Kidney (tissue), 14 donors: ENCODE measurements around the gene CDCA8. TPM values are rescaled to one million over a fixed set of nuclear protein-coding genes. Genes with fewer than 3 reads are reported as not detected.
"Not testable (repeated sequence)": the region's sequence is repeated elsewhere in the genome, so short reads cannot be mapped to it uniquely, and the experiment has no call there.

Source experiments
- DNase-seq, 5 donors: peaks; one replicate each; pipeline ENCODE4 v3.0.0-alpha.2; 2013 to 2020
- FAIRE-seq: peaks from 2 replicates; lab custom pipeline; 2012; peaks lifted over from hg19 to GRCh38; lab: Jason Lieb, UNC
- H3K27ac ChIP-seq, 2 donors: one replicate each; pipeline ENCODE4 v1.7.0; 2013; ENCODE audit warnings: low read depth in 2 of 2, low read length in 2 of 2, inconsistent platforms in 1 of 2
- H3K27me3 ChIP-seq: one replicate; pipeline ENCODE4 v1.7.1; 2013; ENCODE audit warnings: low read length, inconsistent platforms; ENCODE audit not compliant: control insufficient read depth, insufficient read depth
- H3K36me3 ChIP-seq, 3 donors: one replicate each; pipeline versions ENCODE4 v1.7.0 to v1.7.1; 2013; ENCODE audit warnings: low read length in 3 of 3, control low read depth in 1 of 3, inconsistent platforms in 1 of 3; ENCODE audit not compliant: insufficient read depth in 3 of 3, control insufficient read depth in 2 of 3
- H3K4me1 ChIP-seq, 3 donors: one replicate each; pipeline versions ENCODE4 v1.7.0 to v1.7.1; 2013; ENCODE audit warnings: low read length in 3 of 3, inconsistent platforms in 1 of 3, low read depth in 1 of 3; ENCODE audit not compliant: control insufficient read depth in 2 of 3, insufficient read depth in 2 of 3
- H3K4me3 ChIP-seq, 3 donors: one replicate each; pipeline versions ENCODE4 v1.7.0 to v1.8.1; 2013; ENCODE audit warnings: low read length in 3 of 3, control low read depth in 1 of 3, inconsistent platforms in 1 of 3
- H3K9ac ChIP-seq, 3 donors: one replicate each; pipeline versions ENCODE4 v1.7.0 to v1.7.1; 2013; ENCODE audit warnings: low read length in 3 of 3, control low read depth in 1 of 3, inconsistent platforms in 1 of 3
- H3K9me3 ChIP-seq, 3 donors: one replicate each; pipeline versions ENCODE4 v1.7.0 to v1.7.1; 2013; ENCODE audit warnings: low read length in 3 of 3, control low read depth in 1 of 3, inconsistent platforms in 1 of 3; ENCODE audit not compliant: control insufficient read depth in 2 of 3, insufficient read depth in 1 of 3
- CTCF ChIP-seq: IDR thresholded peaks from 3 replicates; pipeline ENCODE4 v1.5.1; 2012; ENCODE audit warnings: mild to moderate bottlenecking, moderate library complexity, borderline replicate concordance; ENCODE audit not compliant: insufficient read depth; ENCODE audit errors: extremely low read depth
- intact Hi-C: fragments of 100-400 bp; cut with DNase I; formaldehyde crosslinking; loops from one replicate; pipeline ENCODE4 v1.11.1; 2022
- polyA plus RNA-seq: library from polyadenylated mRNA; stranded (reverse); fragments of 350-450 nt; fragmentation: Illumina TruSeq; extraction: RNeasy Lipid Tissue Mini Kit (QIAGEN cat#74804); gene quantifications from one replicate; pipeline ENCODE4 v1.2.3, GENCODE V29; 2014; ENCODE audit warnings: low read depth, low replicate concordance; ENCODE audit not compliant: insufficient read depth
- total RNA-seq: library from RNA; stranded (reverse); fragmentation: NEBNext Ultra II Directional; extraction: Animal tissue kit (Norgen Biotek cat#: 25700); gene quantifications from one replicate; pipeline ENCODE4 v1.2.1, GENCODE V29; 2021
- donor health status: control.
- donor health status: control.
- donor health status: control.
- donor health status: control.
- donor health status: control.
- donor health status: DM: yes; HTN: yes; CAD: no.
- donor health status: Normal renal cell carcinoma (clear cell type).

Gene CDCA8
- total and polyA plus RNA-seq, 2 donors from 2014 or later = 0.71 to 1.0 TPM

DNA sequence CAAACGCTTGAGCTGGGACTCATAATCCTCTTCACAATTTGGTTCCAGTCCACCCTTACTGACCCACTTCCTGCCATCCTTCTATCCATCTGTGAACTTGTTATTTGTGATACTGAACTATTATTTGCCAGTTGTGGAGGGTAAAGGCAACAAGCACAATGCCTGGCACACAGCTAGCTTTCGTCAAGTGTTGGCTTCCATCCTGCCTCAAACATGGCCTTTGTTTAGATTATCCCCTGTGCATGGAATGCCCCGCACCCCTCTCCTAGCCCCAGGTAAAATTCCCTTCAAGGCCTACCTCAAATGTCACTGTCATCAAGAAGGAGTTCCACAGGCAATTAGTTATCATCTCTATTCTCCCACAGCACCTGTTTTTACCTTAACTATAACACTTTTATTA, 11.4 kb upstream of the CDCA8 start:
- H3K9ac ChIP-seq = no peak overlapping the region
- TF ChIP-seq CTCF = no peak
- no peaks in the 10 kb centered on the region for H3K9me3 ChIP-seq
- intact Hi-C loops = loop anchor here (10.0 kb wide), 1 partner anchor 226 kb away; no protein-coding TSS in a partner anchor
- H3K4me3 ChIP-seq = no peak overlapping the region
- H3K27me3 ChIP-seq = no peaks in the 10 kb centered on the region
- no peaks in the 10 kb centered on the region for H3K4me1 ChIP-seq
- DNase-seq (no peak), FAIRE-seq (no peak)
- H3K36me3 ChIP-seq = peaks cover 4 to 27% (median 15%) of the 10 kb centered on the region in 3 donors
- H3K27ac ChIP-seq = no peak overlapping the region

- FAIRE-seq (peak; percentile 75), DNase-seq (peak in 4 of 5 donors; percentile 67 to 82 (median 76))
- Histone ChIP-seq H3K27ac (no peak overlapping the region), H3K4me1 (no peaks in the 10 kb centered on the region), H3K27me3 (no peaks in the 10 kb centered on the region), H3K9me3 (no peaks in the 10 kb centered on the region), H3K4me3 (no peak overlapping the region), H3K9ac (no peak overlapping the region), H3K36me3 (peaks cover 6 to 31% (median 17%) of the 10 kb centered on the region in 3 donors)
- intact Hi-C loops = loop anchor here (10.0 kb wide), 1 partner anchor 228 kb away; no protein-coding TSS in a partner anchor
- TF ChIP-seq CTCF = peak; percentile 83
These were observed 9.9 kb upstream of the CDCA8 start for GRCh38 chr1:37682334-37682987.

DNA sequence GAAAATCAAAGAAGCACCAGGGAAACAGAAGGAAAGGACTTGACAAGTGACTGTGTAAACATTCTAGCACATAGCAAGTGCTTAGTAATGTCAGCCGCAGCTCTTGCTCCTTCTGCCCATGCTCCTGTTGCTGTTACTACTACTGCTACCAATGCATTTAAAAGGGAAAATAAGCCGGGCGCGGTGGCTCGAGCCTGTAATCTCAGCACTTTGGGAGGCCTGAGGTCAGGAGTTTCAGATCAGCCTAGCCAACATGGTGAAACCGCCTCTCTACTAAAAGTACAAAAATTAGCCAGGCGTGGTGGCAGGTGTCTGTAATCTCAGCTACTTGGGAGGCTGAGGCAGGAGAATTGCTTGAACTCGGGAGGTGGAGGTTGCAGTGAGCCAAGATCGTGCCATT, 8.1 kb upstream of the CDCA8 start:
- H3K27ac ChIP-seq, H3K9ac ChIP-seq, H3K4me3 ChIP-seq, H3K4me1 ChIP-seq, H3K9me3 ChIP-seq, DNase-seq, FAIRE-seq, H3K27me3 ChIP-seq: not testable (repeated sequence)
- peaks cover 6 to 31% (median 17%) of the 10 kb centered on the region in 3 donors for H3K36me3 ChIP-seq
- intact Hi-C loops = loop anchor here (10.0 kb wide), 1 partner anchor 229 kb away; no protein-coding TSS in a partner anchor

GRCh38 chr1:37685722-37686121, 6.6 kb upstream of the CDCA8 start:
- H3K36me3 ChIP-seq = peaks cover 6 to 31% (median 17%) of the 10 kb centered on the region in 3 donors

DNA sequence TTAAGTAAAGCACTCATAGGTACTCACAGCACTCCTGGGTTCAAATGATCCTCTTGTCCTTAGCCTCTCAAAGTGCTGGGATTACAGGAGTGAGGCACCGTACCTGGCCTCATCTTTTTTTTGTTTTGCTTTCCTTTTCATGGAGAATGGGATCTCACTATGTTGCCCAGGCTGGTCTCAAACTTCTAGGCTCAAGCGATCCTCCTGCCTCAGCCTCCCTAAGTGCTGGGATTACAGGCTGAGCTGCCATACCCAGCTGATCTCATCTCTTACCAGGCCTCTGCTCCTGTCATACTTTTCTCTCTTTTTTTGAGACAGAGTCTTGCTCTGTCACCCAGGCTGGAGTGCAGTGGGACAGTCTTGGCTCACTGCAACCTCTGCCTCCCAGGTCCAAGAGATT, 4.6 kb upstream of the CDCA8 start:
- FAIRE-seq, H3K4me3 ChIP-seq, H3K27ac ChIP-seq, H3K9me3 ChIP-seq, H3K9ac ChIP-seq, H3K27me3 ChIP-seq, DNase-seq: not testable (repeated sequence)
- H3K4me1 ChIP-seq = peaks cover 0 to 21% (median 16%) of the 10 kb centered on the region in 3 donors
- H3K36me3 ChIP-seq = peaks cover 5 to 29% (median 14%) of the 10 kb centered on the region in 3 donors
- intact Hi-C loops = loop anchor here (10.0 kb wide), 1 partner anchor 233 kb away; no protein-coding TSS in a partner anchor

More at GRCh38 chr1:37685722-37686121, 6.6 kb upstream of the CDCA8 start:
- intact Hi-C loops = loop anchor here (10.0 kb wide), 1 partner anchor 231 kb away; no protein-coding TSS in a partner anchor
- Histone ChIP-seq H3K27ac (no peak overlapping the region), H3K27me3 (no peaks in the 10 kb centered on the region), H3K9ac (no peak overlapping the region), H3K9me3 (no peaks in the 10 kb centered on the region), H3K4me1 (peaks cover 0 to 9% (median 8%) of the 10 kb centered on the region in 3 donors), H3K4me3 (no peak overlapping the region)
- FAIRE-seq (no peak), DNase-seq (no peak)
- no peak for TF ChIP-seq CTCF
